Measurements from ENCODE around the gene PNMA8A. TPM values are rescaled to one million over a fixed set of nuclear protein-coding genes. Genes with fewer than 3 reads are reported as not detected.

The PNMA8A gene
- polyA plus RNA-seq, 1 of the 3 experiments (the other 2 are of a cell fraction): 10.2 TPM

DNA sequence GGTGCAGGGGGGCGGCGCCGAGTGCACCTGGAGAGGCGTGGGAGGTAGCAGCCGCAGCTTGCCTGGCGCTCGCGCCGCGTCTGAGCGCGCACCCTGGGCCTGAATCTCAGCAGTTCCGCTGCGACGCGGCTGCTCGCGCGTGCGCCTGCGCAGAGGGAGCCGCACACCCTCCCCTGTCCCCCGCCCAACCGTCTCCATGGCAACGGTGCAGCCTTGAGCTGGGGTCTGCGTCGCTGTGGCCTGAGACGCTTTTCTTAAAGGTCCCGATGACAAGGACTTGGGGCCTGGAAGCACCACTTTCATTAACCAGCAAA lies 24.4 kb upstream of the PNMA8A start, which contains the start of gene PNMA8B:
Gene PNMA8B (minus strand): TSS at position 82 of the 314 bp plus-strand sequence. CDS start 402 bp downstream, outside the sequence.
- ChIA-PET CTCF (interaction anchor here (0.8 to 4.5 kb wide), 5 partner anchors 11 to 100 kb away, joined by 3 to 23 read pairs (median 11); no protein-coding TSS in a partner anchor), POLR2A (no interaction called here)
- peak; percentile 99 for DNase-seq
- H2AFZ ChIP-seq (ENCODE audit: low read depth): peak within 1 kb of the TSS; percentile 54; the same call in 1 of the 2 replicates
- no peaks in the 10 kb centered on the region for H3K79me2 ChIP-seq (ENCODE audit: insufficient read depth)
- H3K4me1 ChIP-seq (ENCODE audit: control insufficient read depth in 1 of 2, insufficient read depth in 2 of 2, low read depth in 1 of 2, low read length in 1 of 2): peaks cover 0 to 16% of the 10 kb centered on the region in 2 experiments; a peak in 1 of 4 replicates
- H3K36me3 ChIP-seq (replicated peaks in 1 of 2; ENCODE audit: control insufficient read depth in 1 of 2, insufficient read depth in 2 of 2, low read length in 1 of 2): no peaks in the 10 kb centered on the region
- H3K9me2 ChIP-seq: no peaks in the 10 kb centered on the region
- peak within 1 kb of the TSS; percentile 83 for H3K4me2 ChIP-seq
- peak within 1 kb of the TSS; percentile 53; the same call in 1 of the 2 replicates for H3K9ac ChIP-seq
- H3K4me3 ChIP-seq (ENCODE audit: low read depth in 2 of 2, low read length in 1 of 2): peak within 1 kb of the TSS; percentile 57 to 59
- H4K20me1 ChIP-seq (ENCODE audit: insufficient read depth): no peaks in the 10 kb centered on the region
- H3K9me3 ChIP-seq: no peaks in the 10 kb centered on the region
- H3K27me3 ChIP-seq (ENCODE audit: insufficient read depth): no peaks in the 10 kb centered on the region
- no peaks in the 10 kb centered on the region for H3F3A ChIP-seq (replicated peaks; ENCODE audit: insufficient read depth)
- 19% methylated on average over 4 of the region's 29 CpGs for WGBS (ENCODE audit: low lambda C conversion rate)
- peak within 1 kb of the TSS in 1 of 2 experiments; percentile 59; a peak in 1 of 4 replicates for H3K27ac ChIP-seq (ENCODE audit: low read depth in 2 of 2, low read length in 1 of 2)
- TF ChIP-seq FOXJ3 (CRISPR knock-in tag; IDR thresholded peaks at IDR 0.05) (no peak), MXI1 (IDR thresholded peaks at IDR 0.05; ENCODE audit: low read depth, low read length) (peak; percentile 33; the same call in 1 of the 2 replicates), NRF1 (IDR thresholded peaks at IDR 0.05; ENCODE audit: low read depth, low read length) (peak; percentile 91), POLR2AphosphoS5 (IDR thresholded peaks at IDR 0.05; ENCODE audit: low read depth, low read length) (peak; percentile 66), SIN3A (IDR thresholded peaks at IDR 0.05; ENCODE audit: borderline replicate concordance, low read depth, low read length) (no peak), SMC3 (IDR thresholded peaks at IDR 0.05; ENCODE audit: low read depth, low read length) (no peak), RAD21 (IDR thresholded peaks at IDR 0.05; ENCODE audit: low read length) (no peak)
- TF ChIP-seq, protein P1, sequence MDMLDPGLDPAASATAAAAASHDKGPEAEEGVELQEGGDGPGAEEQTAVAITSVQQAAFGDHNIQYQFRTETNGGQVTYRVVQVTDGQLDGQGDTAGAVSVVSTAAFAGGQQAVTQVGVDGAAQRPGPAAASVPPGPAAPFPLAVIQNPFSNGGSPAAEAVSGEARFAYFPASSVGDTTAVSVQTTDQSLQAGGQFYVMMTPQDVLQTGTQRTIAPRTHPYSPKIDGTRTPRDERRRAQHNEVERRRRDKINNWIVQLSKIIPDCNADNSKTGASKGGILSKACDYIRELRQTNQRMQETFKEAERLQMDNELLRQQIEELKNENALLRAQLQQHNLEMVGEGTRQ (IDR thresholded peaks at IDR 0.05; ENCODE audit: borderline replicate concordance, low read depth, low read length): no peak

DNA sequence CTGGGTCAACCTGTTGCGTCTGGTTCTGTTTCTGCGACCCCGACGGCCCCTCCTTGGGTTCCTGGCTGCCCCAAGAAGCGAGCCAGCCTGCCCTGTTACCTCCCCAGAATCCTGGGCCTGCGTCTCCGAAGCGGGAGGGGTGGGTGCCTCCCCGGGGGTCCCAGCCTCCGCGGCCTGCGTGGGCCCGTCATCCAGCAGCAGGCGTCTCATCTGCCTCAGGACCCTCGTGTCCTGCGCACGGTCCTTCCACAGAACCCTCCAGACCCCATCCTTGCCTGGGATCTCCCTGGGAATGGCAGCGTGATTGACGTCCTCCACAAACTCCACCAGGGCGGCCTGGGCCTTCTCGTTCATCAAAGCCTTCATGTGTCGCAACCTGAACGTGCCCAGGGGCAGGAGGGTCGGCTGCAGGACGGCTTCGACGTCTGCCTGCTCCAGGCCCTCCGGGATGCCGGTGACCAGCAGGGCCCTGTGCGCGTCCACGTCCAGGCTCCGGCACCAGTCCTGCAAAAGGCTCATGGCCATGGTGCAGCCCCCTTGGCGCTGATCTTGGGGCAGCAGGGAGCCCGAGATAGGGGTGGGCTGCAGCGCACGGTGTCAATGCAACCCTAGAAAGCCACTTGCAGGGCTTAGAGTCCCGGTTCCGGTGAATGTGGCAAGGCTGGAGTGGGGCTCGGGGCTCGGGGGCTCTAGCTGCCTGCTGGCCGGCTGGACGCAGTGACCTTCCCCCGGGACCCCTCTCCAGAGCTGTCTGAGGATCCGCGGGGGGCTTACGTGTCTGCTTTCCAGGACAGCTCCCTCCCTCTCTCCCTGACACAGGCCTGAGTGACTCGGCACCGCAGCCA lies 23.8 kb upstream of the PNMA8A start:
- Histone ChIP-seq H3K27me3 (ENCODE audit: insufficient read depth) (no peaks in the 10 kb centered on the region), H3K79me2 (ENCODE audit: insufficient read depth) (no peaks in the 10 kb centered on the region), H3K9me3 (no peaks in the 10 kb centered on the region), H3K4me1 (ENCODE audit: control insufficient read depth in 1 of 2, insufficient read depth in 2 of 2, low read depth in 1 of 2, low read length in 1 of 2) (peaks cover 0 to 16% of the 10 kb centered on the region in 2 experiments; a peak in 1 of 4 replicates), H3K27ac (ENCODE audit: low read depth in 2 of 2, low read length in 1 of 2) (peak overlapping the region in 1 of 2 experiments; percentile 59; a peak in 1 of 4 replicates), H3K4me2 (peak overlapping the region; percentile 83), H3K36me3 (replicated peaks in 1 of 2; ENCODE audit: control insufficient read depth in 1 of 2, insufficient read depth in 2 of 2, low read length in 1 of 2) (no peaks in the 10 kb centered on the region), H3F3A (replicated peaks; ENCODE audit: insufficient read depth) (no peaks in the 10 kb centered on the region), H3K4me3 (ENCODE audit: low read depth in 2 of 2, low read length in 1 of 2) (peak overlapping the region; percentile 57 to 59), H2AFZ (ENCODE audit: low read depth) (peak overlapping the region; percentile 54; the same call in 1 of the 2 replicates), H4K20me1 (ENCODE audit: insufficient read depth) (no peaks in the 10 kb centered on the region), H3K9me2 (no peaks in the 10 kb centered on the region), H3K9ac (peak overlapping the region; percentile 53; the same call in 1 of the 2 replicates)
- ChIA-PET POLR2A (no interaction called here), CTCF (interaction anchor here (0.8 to 4.5 kb wide), 6 partner anchors 11 to 99 kb away, joined by 3 to 23 read pairs (median 9); no protein-coding TSS in a partner anchor)
- DNase-seq: no peak
- TF ChIP-seq, protein P1 (IDR thresholded peaks at IDR 0.05; ENCODE audit: borderline replicate concordance, low read depth, low read length): no peak
- WGBS (ENCODE audit: low lambda C conversion rate): 71% methylated on average over 29 of the region's 49 CpGs
